ENCODE data around the gene TBXT.

The TBXT gene

DNA sequence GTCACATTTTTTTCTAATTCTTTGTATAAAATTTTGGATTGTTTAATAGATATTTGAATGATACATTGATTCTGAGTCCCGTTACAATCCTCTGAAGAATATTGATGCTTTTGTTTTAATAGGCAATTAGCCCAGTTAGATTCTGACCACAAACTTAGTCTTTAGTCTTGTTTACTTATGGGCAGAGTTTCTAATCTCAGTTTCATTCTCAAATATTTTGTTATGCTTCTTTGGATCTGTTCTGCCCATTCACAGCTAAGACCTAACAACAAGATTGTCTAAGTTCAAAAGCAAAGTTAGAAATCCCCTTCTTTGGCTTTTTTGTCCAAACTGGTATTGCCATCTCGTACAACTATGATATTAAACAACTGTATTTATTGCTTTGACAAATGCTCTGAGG is 58.0 kb downstream of the TBXT start:
- no peak for DNase-seq

Measured in stimulated activated CD4-positive, alpha-beta T cell treated with anti-CD3 and anti-CD28 coated beads, Interleukin-15, amount 100 ng/mL, for 24 hours (primary cell).